Gastrocnemius medialis (tissue), 4 donors: Measurements from ENCODE around the gene TMEM63C.

Experiments
- CTCF ChIP-seq, 5 experiments: fragments of 450-650 bp in 3 of 5; fragments of 200-600 bp in 2 of 5; sonication (generic) in 2 of 5; IDR thresholded peaks in 4 of 5; conservative IDR thresholded peaks in 1 of 5; 1 replicate in 4 of 5; 2 replicates in 1 of 5; pipeline ENCODE4 v1.5.1; 2016 to 2019; ENCODE audit warnings: antibody characterized with exemption in 5 of 5, mild to moderate bottlenecking in 3 of 5, moderate library complexity in 3 of 5
- POLR2A ChIP-seq, 2 donors: fragments of 450-650 bp; IDR thresholded peaks; one replicate each; pipeline ENCODE4 v1.6.1; 2017; ENCODE audit warnings: antibody characterized with exemption in 2 of 2, mild to moderate bottlenecking in 2 of 2, moderate library complexity in 2 of 2

GRCh38 chr14:77257700-77258099 lies 76.1 kb downstream of the TMEM63C start:
- TF ChIP-seq CTCF (IDR thresholded peaks at IDR 0.05 in 4 of 5, conservative IDR thresholded peaks at IDR 0.05 in 1 of 5) (no peak), POLR2A (IDR thresholded peaks at IDR 0.05) (no peak)
